Suppressor macrophage (primary cell): Measurements from ENCODE around the gene NCK2.
"Not testable (repeated sequence)": the region's sequence is repeated elsewhere in the genome, so short reads cannot be mapped to it uniquely, and the experiment has no call there.

Experiments used
- DNase-seq, 4 experiments: peaks; one replicate each; pipeline ENCODE4 v3.0.0-alpha.2; 2020 to 2022

NCK2 gene

DNA sequence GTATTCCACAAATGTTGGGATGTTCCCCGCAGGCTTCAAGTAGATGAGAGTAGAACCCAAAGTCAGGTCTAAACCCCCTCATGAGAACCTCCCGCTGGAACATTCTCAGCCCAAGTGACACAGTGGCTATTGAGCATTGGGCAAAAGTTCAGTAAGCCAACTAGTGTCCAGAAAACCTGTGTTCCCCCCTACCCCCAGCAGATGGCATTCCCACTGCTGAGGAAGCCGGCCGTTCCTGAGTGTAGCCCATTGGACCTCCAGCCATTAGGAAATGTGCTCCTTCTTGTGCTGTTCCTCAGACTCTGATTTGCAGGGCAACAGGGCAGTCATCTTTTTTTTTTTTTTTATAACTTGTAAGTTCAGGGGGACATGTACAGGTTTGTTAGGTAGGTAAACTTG is 152.1 kb downstream of the NCK2 start:
- DNase-seq: no peak

GRCh38 chr2:105897694-105898093 is 153.0 kb downstream of the NCK2 start:
- DNase-seq: not testable (repeated sequence)

DNA sequence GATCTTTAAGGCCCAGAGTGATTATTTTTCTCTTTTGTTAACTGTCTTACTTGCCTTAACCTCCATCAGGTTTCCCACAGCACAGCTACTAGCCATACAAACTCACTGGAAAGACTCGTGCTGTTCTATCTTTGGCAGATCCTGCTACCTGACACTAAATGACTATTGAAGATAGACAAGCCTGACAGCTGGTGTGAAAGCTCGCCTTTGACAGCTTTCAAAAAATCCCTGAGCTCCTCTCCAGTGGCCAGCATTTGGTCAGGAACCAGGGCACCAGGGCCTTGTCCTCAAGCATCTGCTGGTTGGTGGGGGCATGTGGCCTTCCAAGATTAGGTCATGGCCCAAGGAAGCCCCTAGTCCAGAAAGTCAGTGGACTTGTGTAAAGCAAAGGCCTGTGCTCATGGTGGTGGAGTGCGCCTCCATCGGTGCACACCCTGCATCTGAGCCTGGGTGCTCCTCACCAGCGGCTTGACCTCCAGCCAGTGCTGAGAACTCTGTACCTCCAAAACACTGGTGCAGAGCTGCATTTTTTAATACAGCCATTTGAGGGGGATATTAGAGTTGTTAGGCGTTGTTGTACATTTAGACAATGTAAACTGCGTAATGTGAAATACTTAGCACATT is 158.5 kb downstream of the NCK2 start:
- no peak for DNase-seq

DNA sequence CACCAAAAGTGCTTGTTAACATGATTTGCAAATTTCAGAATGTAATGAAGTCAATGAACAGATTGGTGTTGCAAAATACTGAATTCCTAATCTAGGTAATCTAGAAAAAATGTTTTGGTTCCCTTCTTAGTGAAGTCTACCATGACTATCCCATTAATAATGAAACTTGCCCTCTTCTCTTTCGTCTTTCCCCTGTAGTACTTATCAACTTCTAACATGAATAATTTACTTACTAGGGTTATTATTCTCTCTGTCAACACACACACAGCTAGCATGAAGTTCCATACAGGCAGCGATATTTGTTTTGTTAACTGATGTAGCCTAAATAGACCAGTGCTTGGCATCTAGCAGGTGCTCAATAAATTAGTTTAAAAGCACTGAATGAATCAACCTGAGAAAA is 160.2 kb downstream of the NCK2 start:
- no peak for DNase-seq

DNA sequence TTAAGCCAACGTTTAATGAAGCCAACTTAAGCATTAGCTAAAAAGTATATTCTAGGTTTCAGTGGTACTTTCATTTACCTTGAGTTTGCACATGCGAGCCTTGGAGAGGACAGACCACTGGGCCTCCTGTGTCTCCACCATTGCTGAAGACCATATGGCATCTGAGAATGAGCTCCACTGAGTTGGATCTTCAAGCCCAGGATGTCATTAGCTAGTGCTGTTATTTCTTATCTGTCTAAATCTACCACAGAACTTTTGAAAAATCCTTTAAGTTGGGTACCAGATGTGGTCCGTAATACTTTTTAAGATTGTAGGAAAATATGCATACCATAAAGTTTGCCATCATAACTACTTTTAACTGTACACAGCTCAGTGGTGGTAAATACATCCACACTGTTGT is 161.8 kb downstream of the NCK2 start:
- no peak for DNase-seq

DNA sequence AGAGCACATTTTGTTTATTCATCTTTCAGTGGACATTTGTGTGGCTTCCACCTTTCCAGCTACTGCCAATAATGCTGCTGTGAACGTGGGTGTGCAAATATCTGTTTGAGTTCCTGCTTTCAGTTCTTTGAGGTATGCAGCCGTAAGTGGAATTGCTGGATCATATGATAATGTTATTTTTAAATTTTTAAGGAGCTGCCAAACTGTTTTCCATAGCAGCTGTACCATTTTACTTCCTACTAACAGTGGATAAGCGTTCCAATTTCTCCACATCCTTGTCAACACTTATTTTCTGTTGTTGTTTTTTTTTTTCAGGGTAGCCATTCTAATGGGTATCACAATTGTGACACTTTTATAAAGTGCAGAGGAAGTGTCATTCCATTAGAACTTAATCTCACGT is 162.5 kb downstream of the NCK2 start:
- no peak for DNase-seq

GRCh38 chr2:105909215-105909614 is 164.5 kb downstream of the NCK2 start:
- DNase-seq: peak in 1 of 4 experiments; percentile 12

GRCh38 chr2:105910497-105911238 is 166.0 kb downstream of the NCK2 start:
- DNase-seq: no peak

DNA sequence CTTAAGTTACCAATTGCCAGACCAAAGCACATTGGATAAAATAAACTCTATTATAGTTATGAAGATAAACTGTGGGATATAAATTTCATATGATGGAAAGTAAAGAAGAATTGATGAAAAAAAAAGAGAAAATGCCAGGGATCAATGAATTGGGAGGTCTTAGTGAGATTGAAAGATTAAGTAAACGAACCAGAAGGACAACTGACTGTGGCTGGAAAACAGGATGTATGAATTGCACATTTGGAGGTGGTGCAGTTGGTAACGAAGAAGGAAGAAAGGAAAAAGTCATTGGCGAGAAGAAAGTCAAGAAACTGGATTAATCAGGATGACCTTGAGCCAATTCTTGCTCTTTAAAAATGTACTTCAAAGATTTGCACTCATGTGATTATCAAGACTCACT is 166.7 kb downstream of the NCK2 start:
- no peak for DNase-seq

DNA sequence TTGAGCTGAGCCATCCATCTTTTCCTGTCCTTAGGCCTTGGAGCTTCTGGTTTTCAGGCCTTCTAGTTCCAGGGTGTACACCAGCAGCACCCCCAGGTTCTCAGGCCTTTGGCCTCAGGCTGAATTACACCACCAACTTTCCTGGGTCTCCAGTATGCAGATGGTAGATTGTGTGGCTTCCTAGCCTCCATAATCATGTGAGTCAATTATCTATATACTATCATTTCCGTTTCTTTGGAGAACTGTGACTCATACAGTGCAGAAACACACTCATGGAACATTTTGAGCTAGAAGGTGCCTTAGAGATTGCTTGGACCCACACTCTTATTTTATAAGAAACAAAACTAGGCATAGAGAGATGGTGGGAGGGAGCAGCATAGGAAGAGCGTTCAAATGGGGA is 167.4 kb downstream of the NCK2 start:
- DNase-seq: no peak

- DNase-seq: peak in 2 of 4 experiments; percentile 44 to 54
Observed at GRCh38 chr2:105915005-105915558, 170.4 kb downstream of the NCK2 start.

DNA sequence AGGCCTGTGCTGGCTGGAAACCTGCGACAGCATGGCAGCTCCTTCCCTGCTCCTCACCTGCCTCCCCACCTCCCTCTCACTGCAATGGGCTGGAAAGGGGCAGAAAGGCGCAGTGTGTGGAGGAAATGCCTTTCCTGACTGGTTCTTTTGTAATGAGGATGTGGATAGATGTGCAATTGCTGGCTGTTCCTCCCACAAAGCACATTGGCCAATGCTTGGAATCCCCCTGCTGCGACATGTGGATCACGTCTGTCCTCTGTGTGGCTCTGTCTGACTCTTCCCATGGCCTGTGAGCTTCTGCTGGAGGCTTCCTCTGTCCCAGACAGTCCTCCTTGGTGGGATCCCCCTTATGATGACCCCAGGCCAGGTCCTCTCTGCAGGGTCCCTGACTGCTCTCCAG is 172.5 kb downstream of the NCK2 start:
- peak; percentile 47 to 76 (median 74) for DNase-seq

GRCh38 chr2:105917688-105918087 is 173.0 kb downstream of the NCK2 start:
- DNase-seq: peak in 3 of 4 experiments; percentile 20 to 25 (median 25)

DNA sequence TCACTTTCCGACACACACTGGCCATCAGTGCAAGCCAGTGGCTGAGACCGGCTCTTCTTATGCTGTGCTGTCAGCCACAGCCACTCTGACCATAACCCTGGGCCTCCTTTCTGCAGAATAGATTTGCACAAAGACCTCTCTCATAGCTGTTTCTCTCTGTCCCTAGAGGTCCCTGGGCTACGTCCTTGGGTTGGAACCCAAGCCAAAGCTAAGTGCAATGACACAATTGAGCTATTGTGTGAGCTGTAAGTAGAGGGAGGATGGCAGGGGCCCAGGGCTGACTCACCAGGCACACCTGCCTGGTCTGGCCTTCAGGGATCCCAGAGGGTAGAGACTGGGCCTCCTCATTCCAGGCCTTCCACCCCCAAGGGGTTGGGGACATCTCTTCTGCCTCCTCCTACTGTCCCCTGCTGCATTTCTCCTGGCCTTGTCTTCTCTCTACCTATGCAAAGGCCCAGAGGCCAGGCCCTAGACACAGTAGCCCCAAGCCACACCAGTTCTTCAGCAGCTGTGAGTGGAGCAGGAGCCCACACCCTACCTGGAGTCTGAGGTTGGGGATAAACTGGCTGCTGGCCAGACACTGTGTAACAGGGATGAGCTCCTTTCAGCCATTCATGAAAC is 174.6 kb downstream of the NCK2 start:
- DNase-seq: no peak

DNA sequence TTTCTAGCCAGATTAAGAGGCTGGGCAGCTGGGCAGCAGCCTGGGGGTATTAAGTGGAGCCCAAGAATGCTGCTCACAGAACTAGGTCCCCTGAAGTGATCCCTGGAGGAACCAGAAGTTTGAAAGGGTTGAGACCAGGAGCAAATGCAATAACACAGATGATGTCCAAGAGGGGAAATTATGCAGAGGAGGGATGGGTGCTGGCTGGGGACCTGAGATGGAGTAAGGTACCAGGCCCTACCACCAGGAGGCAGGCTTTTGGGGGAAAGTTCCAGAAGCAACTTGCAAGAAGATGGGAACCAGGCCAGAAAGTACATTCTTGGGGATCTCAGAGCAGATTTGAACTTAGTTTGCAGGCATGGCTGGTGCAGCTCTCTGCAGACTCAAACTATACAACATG is 175.1 kb downstream of the NCK2 start:
- peak in 3 of 4 experiments; percentile 28 to 51 (median 36) for DNase-seq

DNA sequence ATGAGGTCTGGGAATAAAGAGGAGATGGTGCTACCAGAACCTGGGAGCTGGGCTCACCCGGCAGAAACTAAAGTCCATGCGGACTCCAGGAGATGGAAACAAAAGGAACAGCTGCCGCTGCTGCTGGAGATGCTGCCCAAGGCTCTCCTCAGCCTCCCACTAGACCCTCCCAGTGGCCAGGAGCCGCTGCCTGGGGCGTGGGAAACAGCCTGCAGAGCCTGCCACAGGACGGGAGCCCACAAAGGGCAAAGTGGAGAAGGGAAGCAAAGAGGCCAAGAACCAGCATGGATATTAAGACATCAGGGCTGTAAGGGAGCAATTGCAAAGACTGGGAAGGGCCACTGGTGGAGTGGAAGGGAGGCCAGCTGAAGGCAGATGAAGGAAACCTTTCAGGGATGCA is 179.6 kb downstream of the NCK2 start:
- no peak for DNase-seq

GRCh38 chr2:105924932-105925331 is 180.2 kb downstream of the NCK2 start:
- DNase-seq: no peak

- DNase-seq: no peak
Observed at GRCh38 chr2:105925390-105925789, 180.7 kb downstream of the NCK2 start.

DNA sequence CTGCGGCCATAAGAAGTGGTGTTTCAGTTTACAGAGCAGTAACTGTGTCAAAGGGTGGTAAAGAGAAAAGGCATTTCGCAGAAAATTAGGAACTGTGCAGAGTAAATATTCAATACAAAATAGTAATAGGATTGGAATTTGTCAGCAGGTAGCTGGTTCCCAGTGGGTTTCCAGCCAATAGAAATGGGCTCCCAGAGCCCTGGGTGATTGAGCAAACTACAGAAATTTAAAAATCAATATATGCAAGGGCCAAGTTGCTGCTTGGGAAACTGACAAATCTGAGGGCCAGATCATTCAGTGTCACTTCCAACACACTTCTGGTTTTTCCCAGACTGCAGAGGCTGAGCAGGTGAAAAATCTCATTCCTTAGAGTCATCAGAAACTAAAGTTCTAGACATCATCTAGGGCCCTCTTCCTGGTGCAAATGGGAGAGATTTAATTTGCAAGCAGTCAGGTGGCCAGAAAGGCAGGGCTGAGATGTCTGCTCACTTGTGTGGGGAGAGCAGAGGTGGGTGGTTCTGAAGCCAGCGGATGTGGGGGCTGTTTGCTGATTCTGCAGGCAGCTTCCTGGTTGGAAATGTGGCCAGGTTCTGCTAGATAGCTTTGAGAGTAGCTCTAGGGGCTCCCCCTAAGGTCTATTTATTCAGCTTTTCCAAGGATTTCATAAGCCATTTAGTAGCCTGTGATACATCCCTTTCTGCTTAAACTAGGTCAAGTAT is 182.4 kb downstream of the NCK2 start:
- peak; percentile 4 to 68 (median 47) for DNase-seq

DNA sequence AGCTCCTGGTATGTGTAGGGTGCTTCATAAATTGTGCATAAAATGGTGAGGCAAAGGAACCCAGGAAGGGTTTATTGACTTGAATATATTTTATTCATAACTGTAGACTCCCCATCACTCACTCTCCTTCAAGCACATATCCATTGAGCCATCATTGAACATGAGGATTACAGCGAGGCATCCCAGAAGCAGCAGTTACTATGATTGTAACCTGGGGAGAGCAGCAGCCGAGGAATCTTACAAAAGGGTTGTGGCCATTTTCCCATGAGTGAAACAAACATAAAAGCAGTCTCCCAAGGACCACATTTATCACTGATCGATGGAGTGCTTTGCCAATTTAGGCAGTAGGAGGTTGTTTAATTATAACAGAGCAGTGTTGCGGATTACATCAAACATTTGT is 183.4 kb downstream of the NCK2 start:
- no peak for DNase-seq

- DNase-seq: no peak
Observed at GRCh38 chr2:105928563-105928962, 183.9 kb downstream of the NCK2 start.

GRCh38 chr2:105929516-105929915 is 184.8 kb downstream of the NCK2 start:
- no peak for DNase-seq

DNA sequence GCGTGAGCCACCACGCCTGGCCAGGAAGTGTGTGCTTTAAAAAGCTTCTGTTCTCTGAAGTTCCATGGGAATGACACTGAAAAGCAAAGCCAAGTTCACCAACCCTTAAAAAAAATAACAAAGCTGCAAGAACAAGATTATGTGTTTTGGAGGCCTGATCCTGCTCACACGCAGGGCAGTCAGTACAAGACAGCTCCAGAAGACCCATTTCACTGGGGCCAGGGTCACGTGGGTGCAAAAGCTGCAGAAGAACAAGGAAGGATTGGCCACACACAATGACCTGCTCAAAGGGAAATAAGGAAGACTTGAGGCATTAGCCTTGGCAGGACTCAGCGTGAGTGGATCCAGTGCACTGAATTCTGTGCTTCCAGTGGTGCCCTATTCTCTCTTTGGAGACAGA is 187.9 kb downstream of the NCK2 start:
- DNase-seq: no peak
